Stimulated activated CD4-positive, alpha-beta T cell treated with anti-CD3 and anti-CD28 coated beads, Interleukin-15, amount 100 ng/mL, for 1 hour (primary cell): ENCODE data around the gene AURKA.
"Not testable (repeated sequence)": the region's sequence is repeated elsewhere in the genome, so short reads cannot be mapped to it uniquely, and the experiment has no call there.

Experiments used
- DNase-seq, 2 donors: peaks; one replicate each; pipeline ENCODE4 v3.0.0-alpha.2; 2020; ENCODE audit warnings: low read depth in 1 of 2, low spot score in 1 of 2

Gene AURKA

DNA sequence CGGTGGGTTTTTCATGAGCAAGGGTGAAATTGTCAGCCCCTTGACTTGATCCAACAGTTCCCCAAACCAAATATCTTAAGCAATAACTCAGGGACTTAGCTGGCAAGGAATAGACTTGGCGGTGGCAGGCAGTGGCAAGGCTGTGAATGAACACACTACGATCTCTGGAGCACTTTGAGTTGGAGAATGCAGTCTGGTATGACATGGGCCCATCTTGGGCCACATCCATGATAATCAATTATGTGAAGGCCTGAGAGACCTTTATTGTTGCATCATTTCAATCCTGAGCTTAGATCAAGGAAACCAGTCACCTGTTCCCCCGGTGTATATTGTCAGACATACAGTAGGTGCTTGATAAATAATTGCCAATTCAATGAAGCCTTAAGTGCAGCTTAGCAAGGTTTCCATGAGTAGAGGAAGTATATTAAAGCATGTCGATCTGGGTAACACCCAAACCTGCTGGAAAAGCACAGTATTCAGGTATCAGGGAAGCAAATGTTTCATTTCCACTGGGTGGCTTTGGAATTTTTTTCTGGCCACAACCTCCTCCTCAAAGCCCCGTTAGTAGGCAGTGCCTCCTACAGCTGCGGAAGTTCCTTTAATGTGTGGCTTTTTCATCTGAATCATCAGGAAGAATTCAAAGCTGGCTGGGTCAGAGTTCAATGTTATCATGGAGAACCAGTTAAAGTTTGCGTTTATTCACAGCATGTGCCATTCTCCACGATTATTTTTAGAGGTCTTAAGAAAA is 30.2 kb upstream of the AURKA start:
- DNase-seq, result no peak

DNA sequence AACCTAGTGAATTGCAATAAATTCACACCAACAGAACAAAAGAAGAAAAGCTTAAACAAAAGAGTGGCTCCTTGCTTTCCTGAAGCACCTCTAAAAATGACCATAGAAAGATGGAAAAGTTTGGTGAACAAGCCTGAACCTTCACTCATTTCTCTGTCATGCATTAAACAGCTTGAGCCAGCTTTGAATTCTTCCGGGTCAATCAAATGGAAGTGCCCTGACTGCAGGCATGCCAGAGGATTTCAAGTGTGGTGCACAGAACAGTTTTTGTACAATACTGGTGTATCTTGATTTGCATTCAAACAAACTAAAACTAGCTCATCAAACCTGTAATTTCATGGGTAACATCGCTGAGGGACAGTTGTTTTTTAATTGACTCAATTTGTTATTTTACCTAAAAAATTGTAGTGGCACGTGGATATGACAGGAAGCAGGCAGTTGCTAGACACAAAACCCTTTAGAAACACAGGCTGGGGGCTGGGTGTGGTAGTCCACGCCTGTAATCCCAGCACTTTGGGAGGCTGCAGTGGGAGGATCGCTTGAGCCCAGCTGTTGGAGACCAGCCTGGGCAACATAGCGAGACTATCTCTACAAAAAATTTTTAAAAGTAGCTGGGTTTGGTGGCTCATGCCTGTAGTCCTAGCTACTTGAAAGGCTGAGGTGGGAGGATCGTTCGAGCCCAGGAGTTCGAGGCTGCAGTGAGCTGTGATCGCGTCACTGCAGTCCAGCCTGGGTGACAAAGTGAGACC is 29.1 kb upstream of the AURKA start:
- DNase-seq, result no peak

DNA sequence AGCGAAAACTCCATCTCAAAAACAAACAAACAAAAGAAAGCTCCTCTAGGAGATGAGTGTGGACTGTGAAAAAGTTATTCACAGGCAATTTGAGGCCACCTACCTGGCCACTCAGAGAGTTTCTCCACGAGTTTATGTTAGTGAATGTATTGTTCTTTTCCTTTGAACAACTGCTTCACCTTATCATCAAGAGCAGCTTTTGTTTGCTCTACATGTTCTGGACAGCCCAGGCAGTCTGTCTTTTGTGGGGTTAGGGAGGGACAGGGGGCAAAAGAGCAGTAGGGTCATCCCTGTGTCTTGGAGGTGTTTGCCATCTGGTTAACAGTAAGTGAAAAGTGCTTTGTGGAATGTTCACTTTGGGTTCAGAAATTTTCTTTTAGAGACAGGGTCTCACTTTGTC is 28.0 kb upstream of the AURKA start:
- no peak for DNase-seq

DNA sequence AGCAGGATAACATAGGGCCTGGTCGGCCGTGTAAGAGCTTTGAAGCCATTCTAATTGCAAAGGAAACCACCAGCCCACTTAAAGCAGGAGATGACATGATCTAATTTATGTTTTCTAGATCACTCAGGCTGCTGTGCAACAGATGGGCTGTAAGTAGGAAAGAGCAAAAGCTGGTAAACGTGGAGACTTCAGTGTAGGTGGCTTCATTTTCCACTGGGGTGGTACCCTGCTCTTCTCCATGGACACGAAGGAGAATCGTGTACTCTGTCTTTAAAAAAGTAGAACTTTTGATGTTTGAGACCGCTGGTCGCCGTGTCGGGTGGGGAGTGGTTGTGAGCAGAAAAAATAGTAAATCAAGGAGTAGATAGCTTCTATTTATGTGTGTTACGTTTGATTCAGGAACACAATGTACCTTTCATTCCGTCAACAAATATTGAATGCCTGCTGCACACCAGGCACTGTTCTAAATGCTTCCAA is 26.4 kb upstream of the AURKA start:
- DNase-seq, result no peak

DNA sequence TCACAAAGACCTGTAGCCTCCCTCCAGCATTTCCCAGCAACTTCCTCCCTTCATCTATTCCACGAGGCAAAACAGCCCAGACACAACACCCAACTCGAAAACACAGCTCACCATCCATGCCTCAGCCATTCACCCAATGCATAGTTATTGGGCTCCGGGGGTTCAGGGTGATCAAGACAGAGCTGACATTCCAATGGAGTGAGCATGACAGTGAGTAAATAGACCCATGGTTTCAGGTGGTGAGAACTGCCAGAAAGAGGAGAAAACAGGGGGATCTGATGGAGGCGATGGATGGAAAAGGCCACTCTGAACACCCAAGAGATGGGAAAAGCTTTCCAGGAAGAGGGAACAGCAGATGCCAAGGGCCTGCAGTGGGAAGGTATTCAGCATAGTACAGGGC is 25.9 kb upstream of the AURKA start:
- no peak for DNase-seq

DNA sequence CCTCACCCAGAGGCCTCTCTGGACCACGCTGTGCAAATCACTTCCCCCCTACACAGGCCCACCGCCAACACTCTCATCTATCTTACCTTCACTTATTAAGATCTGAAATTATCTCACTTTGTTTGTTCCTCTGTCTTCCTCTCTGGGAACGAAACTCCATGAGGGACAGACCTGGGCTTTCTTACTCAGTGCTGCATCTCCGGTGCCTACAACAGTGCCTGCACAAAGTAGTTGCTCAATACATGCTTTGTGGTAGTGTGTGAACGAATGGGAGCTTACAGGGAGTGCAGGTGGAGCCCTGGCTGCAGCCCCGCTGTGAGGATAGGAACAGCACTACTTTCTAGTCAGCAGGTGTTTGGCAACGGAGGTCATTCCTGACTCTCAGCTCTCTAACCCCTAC is 25.4 kb upstream of the AURKA start:
- no peak for DNase-seq

DNA sequence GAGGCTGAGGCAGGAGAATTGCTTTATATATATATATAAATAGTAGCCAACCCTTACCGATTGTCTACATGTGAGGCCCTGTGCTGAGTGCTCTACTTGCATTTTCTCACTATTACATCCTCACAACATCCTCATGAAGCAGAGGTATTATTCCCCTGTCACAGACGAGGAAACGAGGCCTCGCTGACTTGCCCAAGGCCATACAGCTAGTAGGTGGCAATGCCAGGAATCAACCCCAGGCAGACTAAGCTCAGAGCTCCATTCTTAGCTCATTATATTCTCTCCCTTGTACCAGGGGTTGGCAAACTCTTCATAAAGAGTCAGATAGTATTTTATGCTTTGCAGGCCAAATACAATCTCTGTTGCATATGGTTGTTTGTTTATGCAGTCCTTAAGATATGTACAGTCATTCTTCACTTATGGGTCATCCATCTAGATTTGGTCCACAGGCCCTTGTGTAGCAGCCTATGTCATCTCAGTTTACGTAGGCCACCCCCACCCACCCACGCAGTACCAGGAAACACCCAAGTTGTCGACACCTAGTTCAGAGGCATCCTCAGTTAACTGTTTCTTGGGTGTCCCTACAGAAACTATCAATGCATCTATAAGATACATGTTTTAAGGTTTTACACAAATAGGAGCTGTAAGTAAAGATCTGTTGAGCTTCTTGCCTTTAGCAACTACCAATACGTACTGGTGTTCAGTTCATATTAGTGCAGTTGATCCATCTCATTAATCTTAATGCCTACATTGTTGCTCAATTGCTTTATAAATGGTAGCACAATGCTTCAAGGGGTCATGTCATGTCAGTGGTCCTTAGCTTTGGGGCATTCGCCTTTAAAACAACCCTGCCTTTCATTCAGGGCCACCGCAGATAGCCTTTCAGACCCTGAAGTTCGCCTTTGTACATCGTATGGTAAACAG is 23.1 kb upstream of the AURKA start:
- DNase-seq, result peak in 1 of 2 donors; percentile 24

DNA sequence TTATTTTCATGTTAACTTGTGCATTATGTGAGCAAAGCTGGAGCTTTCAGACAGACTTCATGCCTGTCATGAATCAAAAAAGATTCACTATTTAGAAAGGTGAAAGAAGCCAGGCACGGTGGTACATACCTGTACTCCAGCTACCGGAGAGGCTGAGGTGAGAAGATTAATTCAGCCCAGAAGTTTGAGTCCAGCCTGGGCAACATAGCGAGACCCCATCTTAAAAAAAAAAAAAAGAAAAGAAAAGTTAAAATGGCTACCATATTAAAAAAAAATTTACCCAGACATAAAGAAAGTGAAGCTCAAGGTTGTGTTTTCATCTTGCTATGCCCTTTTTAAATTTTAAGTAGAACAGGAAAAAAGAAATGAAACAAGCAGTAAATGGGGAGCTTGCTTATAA is 20.9 kb upstream of the AURKA start:
- no peak for DNase-seq

DNA sequence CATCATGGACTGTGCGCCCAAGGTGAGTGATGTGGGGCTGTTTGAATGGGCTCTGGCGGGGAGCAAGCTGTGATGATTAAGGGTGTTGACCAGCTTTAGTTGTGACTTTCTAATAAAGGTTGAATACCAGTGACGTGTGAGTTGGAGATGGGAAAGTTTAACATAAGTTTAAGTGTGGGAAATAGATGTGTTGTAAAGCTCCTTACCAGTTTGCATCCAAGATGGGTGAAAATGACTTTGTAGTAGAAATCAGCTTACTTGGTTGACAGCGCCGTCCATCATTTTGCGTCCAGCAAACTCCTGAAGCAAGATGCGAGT is 20.4 kb upstream of the AURKA start:
- no peak for DNase-seq

DNA sequence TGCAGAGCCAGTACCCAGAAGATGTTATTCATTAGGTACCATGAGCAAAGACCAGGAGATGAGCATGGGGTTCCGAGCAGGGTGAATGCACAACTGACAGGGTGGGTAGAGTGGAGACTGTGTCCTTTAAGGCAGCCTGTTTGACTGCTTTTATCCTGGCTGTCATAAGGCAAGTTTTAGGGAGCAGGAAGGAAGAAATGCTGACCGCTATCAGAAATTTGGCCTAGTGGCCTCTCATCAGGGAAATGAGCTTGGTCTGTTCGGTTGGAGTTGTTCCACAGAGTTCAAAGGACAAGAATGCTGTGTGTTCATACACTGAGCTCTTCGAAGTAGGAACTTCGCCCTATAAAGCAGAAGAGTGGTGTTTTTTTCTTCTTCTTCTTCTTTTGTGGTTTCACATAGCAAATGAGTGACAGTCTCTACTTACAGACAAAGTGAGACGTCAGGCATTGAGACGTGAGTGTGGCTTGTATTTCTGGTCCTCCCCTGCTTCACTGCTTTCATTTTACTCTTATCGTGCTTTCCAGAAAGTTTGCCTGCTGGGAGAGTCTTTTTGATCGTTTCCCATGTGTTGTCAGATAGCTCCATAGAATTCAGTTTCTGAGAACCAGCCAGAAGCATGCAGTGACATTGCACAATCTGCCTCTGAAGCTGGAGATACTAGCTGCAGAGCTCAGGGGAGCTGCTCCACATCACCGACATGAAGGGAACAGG is 19.9 kb upstream of the AURKA start, which contains the start of gene CASS4:
Gene CASS4, plus strand, starts transcription at position 502 of the 714 bp plus-strand sequence. Its CDS starts 199 bp downstream, at position 701.
- no peak for DNase-seq

DNA sequence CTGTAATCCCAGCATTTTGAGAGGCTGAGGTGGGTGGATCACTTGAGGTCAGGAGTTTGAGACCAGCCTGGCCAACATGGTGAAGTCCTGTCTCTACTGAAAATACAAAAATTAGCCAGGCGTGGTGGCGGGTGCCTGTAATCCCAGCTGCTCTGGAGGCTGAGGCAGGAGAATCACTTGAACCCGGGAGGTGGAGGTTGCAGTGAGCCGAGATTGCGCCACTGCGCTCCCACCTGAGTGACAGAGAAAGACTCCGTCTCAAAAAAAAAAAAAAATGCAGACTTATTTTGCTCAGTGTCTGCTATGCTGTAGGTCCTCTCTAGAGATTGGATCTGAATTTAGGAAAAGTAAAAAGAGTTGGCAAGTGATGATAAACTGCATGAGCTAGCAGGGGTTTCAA is 19.3 kb upstream of the AURKA start:
- DNase-seq, result not testable (repeated sequence)

DNA sequence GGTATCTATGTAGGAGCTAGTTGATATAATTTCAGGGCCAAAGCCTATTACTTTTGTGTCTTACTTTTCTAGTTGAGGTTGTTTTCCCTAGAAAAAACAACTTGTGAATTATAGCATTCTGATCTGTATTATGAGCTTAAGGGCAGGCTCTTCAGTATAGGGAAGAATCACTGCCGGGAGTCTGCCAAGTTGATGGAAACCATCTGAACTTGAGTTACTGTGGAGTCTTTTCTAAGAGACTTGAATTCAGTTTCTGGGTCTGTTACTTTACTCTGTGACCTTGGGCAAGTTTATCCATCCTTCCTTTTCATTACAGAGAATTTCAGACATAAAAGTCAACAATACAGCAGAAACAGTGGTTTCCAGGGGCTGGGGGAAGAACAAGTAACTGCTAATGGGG is 17.9 kb upstream of the AURKA start:
- DNase-seq, result no peak

DNA sequence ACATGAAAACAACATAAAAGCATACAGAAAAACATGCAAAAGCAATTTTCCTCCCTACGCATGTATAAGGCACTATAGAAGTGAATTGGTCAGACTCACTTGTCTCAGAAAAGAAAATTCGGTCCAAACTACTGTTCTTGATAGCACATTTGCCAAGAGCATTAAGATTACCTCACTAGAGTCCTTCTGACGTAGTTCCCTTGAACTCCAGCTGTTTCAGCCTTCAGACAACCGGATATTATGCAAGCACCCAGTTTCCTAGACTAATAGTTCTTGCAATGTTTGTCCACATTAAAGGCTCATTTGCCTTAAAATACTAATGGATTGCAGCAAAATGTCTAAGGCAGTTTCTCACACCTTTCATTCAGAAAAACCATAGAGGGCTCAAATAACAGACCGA is 17.5 kb upstream of the AURKA start:
- no peak for DNase-seq

DNA sequence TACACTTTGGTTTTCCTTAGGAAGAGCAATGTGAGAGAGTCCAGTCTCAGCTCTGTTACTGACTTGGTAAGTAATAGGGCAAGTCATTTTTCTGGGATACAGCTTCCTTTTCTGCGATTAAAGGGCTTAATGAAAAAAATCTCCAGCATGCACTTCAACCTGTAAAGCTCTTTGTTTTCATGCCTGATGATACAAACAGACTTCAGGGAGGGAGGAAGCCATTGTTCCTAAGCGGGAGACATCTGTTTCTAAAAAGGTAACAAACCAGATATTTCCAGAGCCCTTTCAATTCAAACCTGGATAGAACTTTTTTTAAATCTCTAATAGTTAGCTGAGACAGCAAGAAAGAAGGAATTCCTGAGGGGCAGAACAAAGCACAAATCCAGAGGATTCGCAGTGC is 14.9 kb upstream of the AURKA start:
- no peak for DNase-seq

DNA sequence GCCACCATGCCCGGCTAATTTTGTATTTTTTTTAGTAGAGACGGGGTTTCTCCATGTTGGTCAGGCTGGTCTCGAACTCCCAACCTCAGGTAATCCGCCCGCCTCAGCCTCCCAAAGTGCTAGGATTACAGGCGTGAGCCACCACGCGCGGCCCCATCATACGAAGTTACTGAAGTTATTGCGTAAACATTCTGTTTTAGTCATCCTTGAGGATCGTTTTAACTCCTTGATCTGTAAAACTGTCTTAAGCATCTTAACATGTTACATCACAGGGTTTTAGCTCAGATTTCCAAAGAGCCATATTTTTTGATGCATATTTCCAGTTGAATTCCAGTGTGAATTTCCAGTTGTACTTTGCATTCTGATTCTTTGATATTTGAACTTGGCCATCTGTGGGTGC is 13.3 kb upstream of the AURKA start:
- not testable (repeated sequence) for DNase-seq

DNA sequence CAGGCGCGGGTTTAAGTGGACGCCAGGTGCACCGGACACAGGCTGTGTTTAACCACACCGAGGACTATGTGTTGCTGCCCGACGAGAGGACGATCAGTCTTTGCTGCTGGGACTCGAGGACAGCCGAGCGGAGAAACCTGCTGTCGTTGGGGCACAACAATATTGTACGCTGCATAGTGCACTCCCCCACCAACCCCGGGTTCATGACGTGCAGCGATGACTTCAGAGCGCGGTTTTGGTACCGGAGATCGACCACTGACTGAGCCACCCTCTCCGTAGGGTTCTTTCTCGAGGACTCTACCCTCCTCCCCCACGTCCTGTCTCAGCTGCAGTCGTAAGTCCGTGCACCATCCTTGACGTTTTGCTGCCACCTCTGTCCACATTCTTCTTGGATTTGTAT is 11.4 kb upstream of the AURKA start:
- no peak for DNase-seq

DNA sequence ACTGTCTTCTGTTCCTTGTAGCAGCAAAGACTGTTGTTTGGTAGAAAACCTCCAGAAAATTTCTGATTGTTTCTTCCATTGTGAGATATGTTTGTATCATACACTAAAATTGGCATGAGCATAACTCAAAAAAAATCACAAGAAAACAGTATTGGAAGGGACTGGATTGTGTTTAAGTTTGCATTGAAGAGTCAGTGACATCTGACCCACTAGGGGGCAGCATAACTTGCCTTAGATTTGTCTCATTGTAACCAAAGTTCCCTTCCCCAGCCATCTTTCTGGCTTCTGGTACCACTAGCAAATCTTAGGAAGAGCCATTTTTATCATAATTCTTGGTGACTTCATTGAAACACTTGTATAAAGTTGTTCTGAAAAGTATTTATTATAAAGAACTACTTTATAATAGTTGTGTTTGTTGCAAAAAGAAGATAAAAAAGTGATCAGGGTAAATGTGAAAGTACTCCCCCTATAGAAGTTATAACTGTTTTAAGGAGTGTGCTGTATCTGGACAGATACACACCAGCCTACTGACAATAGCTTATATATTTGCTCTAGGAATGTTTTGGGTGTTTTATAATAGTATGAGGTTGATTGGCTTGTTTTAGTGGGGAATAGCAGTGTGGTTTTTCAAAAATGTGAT is 8.1 kb upstream of the AURKA start:
- DNase-seq, result peak in 1 of 2 donors; percentile 32

DNA sequence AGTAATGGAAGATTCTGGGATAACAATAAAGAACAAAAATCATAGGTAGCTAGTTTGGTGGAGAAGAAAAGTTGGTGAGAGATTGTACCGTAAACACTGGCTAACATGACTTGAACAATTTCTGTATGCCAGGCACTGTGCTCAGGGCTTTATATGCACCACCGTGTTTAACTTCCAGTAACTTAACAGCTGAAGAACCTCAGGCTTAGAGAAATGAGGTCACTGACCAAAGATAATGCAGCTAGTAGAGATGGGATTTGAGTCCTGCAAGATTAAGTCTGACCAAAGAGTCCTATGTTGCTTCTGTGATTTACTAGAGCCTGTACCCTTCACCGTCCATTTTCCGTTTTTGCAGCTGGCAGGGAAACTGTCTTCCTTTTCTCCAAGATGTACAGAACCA is 3.2 kb upstream of the AURKA start:
- no peak for DNase-seq

DNA sequence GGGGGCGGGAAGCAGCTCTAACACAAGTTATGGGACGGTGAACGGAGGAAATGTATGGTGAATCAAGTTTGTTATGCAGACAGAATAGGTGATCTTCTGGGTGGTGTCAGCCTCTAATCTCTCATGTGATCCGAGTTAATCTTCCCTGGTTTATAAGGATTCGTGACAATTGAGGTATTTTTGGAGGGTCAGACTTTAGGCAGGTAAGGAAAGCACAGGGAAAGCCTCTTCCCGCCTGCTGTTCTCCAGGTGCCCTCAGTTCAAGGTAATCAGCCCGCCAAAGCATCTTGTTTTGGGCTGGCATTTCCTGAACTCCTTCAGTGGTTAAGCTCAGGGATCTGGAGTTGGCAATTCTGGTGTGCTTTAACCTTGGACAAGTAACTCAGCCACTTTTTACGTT is 1.6 kb upstream of the AURKA start:
- no peak for DNase-seq

DNA sequence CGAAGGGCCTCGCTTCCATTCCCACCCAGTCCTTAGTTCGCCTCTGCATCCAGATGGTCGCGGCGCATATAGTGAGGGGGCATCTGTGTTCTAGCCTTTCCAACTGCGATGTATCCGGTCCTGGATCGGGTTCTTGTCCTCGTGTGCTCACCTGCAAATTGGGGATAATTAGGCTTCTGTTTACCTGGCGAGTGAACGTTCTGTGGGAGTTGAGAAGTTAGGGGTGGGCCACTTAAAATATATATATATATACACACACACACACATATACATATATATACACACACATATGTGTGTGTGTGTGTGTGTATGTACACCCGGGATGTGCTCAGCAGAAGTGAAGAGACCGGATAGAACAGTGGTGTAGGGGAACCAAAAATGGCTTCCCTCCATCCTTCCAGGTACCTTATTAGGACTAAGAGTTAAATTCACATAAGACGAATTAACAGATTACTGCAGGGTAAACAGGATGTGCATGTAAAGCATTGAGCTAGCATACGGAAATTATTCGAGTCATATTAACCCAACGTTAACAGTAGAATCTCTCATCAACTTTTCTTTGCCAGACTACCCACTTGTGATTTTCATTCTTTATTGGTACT is 967 bp upstream of the AURKA start:
- no peak for DNase-seq
